Esophagus squamous epithelium (tissue), 5 donors: Measurements from ENCODE around the gene RASSF3. TPM values are rescaled to one million over a fixed set of nuclear protein-coding genes. Genes with fewer than 3 reads are reported as not detected.

Experiments used
- DNase-seq: peaks from one replicate; lab custom pipeline; 2025; lab: John Stamatoyannopoulos, UW
- H3K27ac ChIP-seq, 4 donors: fragments of 200-600 bp; sonication (generic); one replicate each; pipeline ENCODE4 v1.5.1; 2016 to 2019; ENCODE audit warnings: mild to moderate bottlenecking in 1 of 4
- H3K27me3 ChIP-seq, 4 donors: fragments of 200-600 bp; sonication (generic); 1 replicate in 3 of 4; 2 replicates in 1 of 4; pipeline versions ENCODE4 v1.5.1 to v1.6.0; 2017 to 2021; ENCODE audit warnings: antibody characterized with exemption in 1 of 4
- H3K36me3 ChIP-seq, 3 donors: fragments of 200-600 bp; sonication (generic); one replicate each; pipeline ENCODE4 v1.5.1; 2016 to 2019
- H3K4me1 ChIP-seq, 3 donors: fragments of 200-600 bp; sonication (generic); one replicate each; pipeline ENCODE4 v1.5.1; 2017 to 2019
- H3K4me3 ChIP-seq, 4 donors: fragments of 200-600 bp; sonication (generic); 1 replicate in 3 of 4; 2 replicates in 1 of 4; pipeline ENCODE4 v1.5.1; 2016 to 2019; ENCODE audit warnings: mild to moderate bottlenecking in 2 of 4, moderate library complexity in 1 of 4
- H3K9me3 ChIP-seq, 3 donors: fragments of 200-600 bp; sonication (generic); one replicate each; pipeline ENCODE4 v1.5.1; 2016 to 2019
- CTCF ChIP-seq, 6 experiments: fragments of 450-650 bp in 4 of 6; fragments of 200-600 bp in 2 of 6; sonication (generic) in 2 of 6; IDR thresholded peaks; one replicate each; pipeline ENCODE4 v1.5.1; 2016 to 2019; ENCODE audit warnings: antibody characterized with exemption in 6 of 6, mild to moderate bottlenecking in 4 of 6, moderate library complexity in 4 of 6
- POLR2A ChIP-seq, 4 donors: fragments of 450-650 bp; IDR thresholded peaks; one replicate each; pipeline ENCODE4 v1.6.1; 2017; ENCODE audit warnings: antibody characterized with exemption in 4 of 4, mild to moderate bottlenecking in 4 of 4, moderate library complexity in 3 of 4
- WGBS, 2 donors: methylation state at CpG; one replicate each; pipeline ENCODE4 v1.1.5; 2018; 5-methylcytosine and 5-hydroxymethylcytosine counted together
- intact Hi-C: fragments of 100-400 bp; cut with DNase I; formaldehyde crosslinking; loops from one replicate; pipeline ENCODE4 v1.15.0; 2022
- total RNA-seq, 4 donors: library from RNA; depleted of rRNA; stranded (reverse); fragments of >200 nt; gene quantifications; one replicate each; pipeline ENCODE4 v1.1.0, GENCODE V29; 2016
- donor health status: DM: yes; HTN: yes; CAD: no.

RASSF3 gene
- total RNA-seq, 4 donors from 2014 or later, result 10.4 to 44.4 (median 15.5) TPM

- intact Hi-C loops, result no loop called here
- TF ChIP-seq POLR2A (IDR thresholded peaks at IDR 0.05) (no peak), CTCF (IDR thresholded peaks at IDR 0.05) (no peak)
- H3K36me3 ChIP-seq, result peaks cover 7 to 95% (median 26%) of the 10 kb centered on the region in 3 donors
- no peaks in the 10 kb centered on the region for H3K9me3 ChIP-seq
- H3K27me3 ChIP-seq, result no peaks in the 10 kb centered on the region
- 78 to 91% methylated on average over 2 of the region's 2 CpGs for WGBS, 2 donors
- no peak overlapping the region for H3K27ac ChIP-seq
- H3K4me1 ChIP-seq, result peaks cover 7 to 14% (median 9%) of the 10 kb centered on the region in 3 donors
- no peak for DNase-seq
- H3K4me3 ChIP-seq, result no peak overlapping the region
Observed at GRCh38 chr12:64739778-64740177, 129.5 kb downstream of the RASSF3 start.

GRCh38 chr12:64740646-64741045 lies 130.4 kb downstream of the RASSF3 start:
- WGBS, 2 donors, result 69 to 72% methylated on average over 2 of the region's 2 CpGs

DNA sequence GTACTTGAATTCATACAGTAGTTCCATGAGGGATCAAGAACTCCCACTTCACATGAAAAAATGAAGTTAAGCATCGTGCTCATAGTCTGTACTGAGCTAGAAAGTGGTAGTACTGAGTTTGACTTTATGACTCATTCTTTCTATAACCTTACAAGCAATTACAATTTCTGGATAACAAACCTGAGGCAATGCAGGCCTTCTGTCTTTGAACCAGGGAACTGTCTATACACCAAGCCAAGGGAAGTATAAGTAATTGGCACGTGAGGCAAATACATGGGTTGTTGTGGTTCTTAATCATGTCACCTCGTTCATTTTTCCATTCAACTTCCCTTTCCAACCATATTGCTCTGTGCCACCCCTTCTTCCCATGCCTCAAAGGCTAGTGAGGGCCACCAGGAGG lies 132.1 kb downstream of the RASSF3 start:
- Histone ChIP-seq H3K27ac (no peak overlapping the region), H3K9me3 (no peaks in the 10 kb centered on the region), H3K4me3 (no peak overlapping the region), H3K36me3 (peaks cover 7 to 86% (median 26%) of the 10 kb centered on the region in 3 donors), H3K4me1 (peaks cover 6 to 22% (median 8%) of the 10 kb centered on the region in 3 donors), H3K27me3 (no peaks in the 10 kb centered on the region)
- 88 to 93% methylated on average over 3 of the region's 3 CpGs for WGBS, 2 donors
- TF ChIP-seq CTCF (IDR thresholded peaks at IDR 0.05) (no peak), POLR2A (IDR thresholded peaks at IDR 0.05) (no peak)
- DNase-seq, result no peak
- intact Hi-C loops, result no loop called here

More at GRCh38 chr12:64740646-64741045, 130.4 kb downstream of the RASSF3 start:
- intact Hi-C loops, result no loop called here
- DNase-seq, result no peak
- Histone ChIP-seq H3K9me3 (no peaks in the 10 kb centered on the region), H3K36me3 (peaks cover 7 to 91% (median 26%) of the 10 kb centered on the region in 3 donors), H3K27me3 (no peaks in the 10 kb centered on the region), H3K4me1 (peaks cover 8 to 22% (median 10%) of the 10 kb centered on the region in 3 donors), H3K27ac (no peak overlapping the region), H3K4me3 (no peak overlapping the region)
- TF ChIP-seq POLR2A (IDR thresholded peaks at IDR 0.05) (no peak), CTCF (IDR thresholded peaks at IDR 0.05) (no peak)

- 97 to 100% methylated on average over 3 of the region's 3 CpGs for WGBS, 2 donors
- DNase-seq, result no peak
- H3K4me3 ChIP-seq, result no peak overlapping the region
- no peaks in the 10 kb centered on the region for H3K27me3 ChIP-seq
- no peaks in the 10 kb centered on the region for H3K9me3 ChIP-seq
- intact Hi-C loops, result no loop called here
- TF ChIP-seq CTCF (IDR thresholded peaks at IDR 0.05), result no peak
- TF ChIP-seq POLR2A (IDR thresholded peaks at IDR 0.05), result no peak
- peaks cover 7 to 78% (median 21%) of the 10 kb centered on the region in 3 donors for H3K36me3 ChIP-seq
- peaks cover 6 to 22% (median 8%) of the 10 kb centered on the region in 3 donors for H3K4me1 ChIP-seq
- no peak overlapping the region for H3K27ac ChIP-seq
Observed at GRCh38 chr12:64743206-64743605, 132.9 kb downstream of the RASSF3 start.

GRCh38 chr12:64744422-64745258 lies 134.3 kb downstream of the RASSF3 start:
- Histone ChIP-seq H3K27me3 (no peaks in the 10 kb centered on the region), H3K27ac (peak overlapping the region in 2 of 4 donors; percentile 16 to 45), H3K4me3 (peak overlapping the region in 1 of 4 donors; percentile 5), H3K9me3 (no peaks in the 10 kb centered on the region), H3K4me1 (peaks cover 6 to 22% (median 8%) of the 10 kb centered on the region in 3 donors), H3K36me3 (peaks cover 7 to 68% (median 16%) of the 10 kb centered on the region in 3 donors)
- TF ChIP-seq POLR2A (IDR thresholded peaks at IDR 0.05), result no peak
- no peak for TF ChIP-seq CTCF (IDR thresholded peaks at IDR 0.05)
- intact Hi-C loops, result no loop called here
- 39 to 48% methylated on average over 5 of the region's 5 CpGs for WGBS, 2 donors
- no peak for DNase-seq
